ENCODE results near the gene PBOV1. TPM values are rescaled to one million over a fixed set of nuclear protein-coding genes. Genes with fewer than 3 reads are reported as not detected.
"Not testable (repeated sequence)": the region's sequence is repeated elsewhere in the genome, so short reads cannot be mapped to it uniquely, and the experiment has no call there.

PBOV1 gene
- total and polyA plus RNA-seq, 2 experiments from 2014 or later: not detected

GRCh38 chr6:138219398-138219797, 1.1 kb upstream of the PBOV1 start:
- Histone ChIP-seq H3K27me3 (peaks cover 6% of the 10 kb centered on the region), H3K4me3 (no peak overlapping the region), H3K4me1 (ENCODE audit: low read depth) (no peaks in the 10 kb centered on the region), H3K27ac (no peak overlapping the region), H3K9me3 (ENCODE audit: low read depth) (no peaks in the 10 kb centered on the region), H3K36me3 (no peaks in the 10 kb centered on the region)
- no peak for DNase-seq (ENCODE audit: low read depth in 1 of 2, low spot score in 1 of 2)
- TF ChIP-seq CTCF (IDR thresholded peaks at IDR 0.05; ENCODE audit: low read depth, low read length): no peak

GRCh38 chr6:138215093-138215782, 3.1 kb downstream of the PBOV1 start:
- Histone ChIP-seq H3K4me3 (no peak overlapping the region), H3K36me3 (no peaks in the 10 kb centered on the region), H3K4me1 (ENCODE audit: low read depth) (no peaks in the 10 kb centered on the region), H3K9me3 (ENCODE audit: low read depth) (no peaks in the 10 kb centered on the region), H3K27ac (no peak overlapping the region), H3K27me3 (peaks cover 6% of the 10 kb centered on the region)
- DNase-seq (ENCODE audit: low read depth in 1 of 2, low spot score in 1 of 2): no peak
- no peak for TF ChIP-seq CTCF (IDR thresholded peaks at IDR 0.05; ENCODE audit: low read depth, low read length)

- H3K27me3 ChIP-seq; H3K4me1 ChIP-seq (ENCODE audit: low read depth); H3K36me3 ChIP-seq; H3K27ac ChIP-seq; H3K9me3 ChIP-seq (ENCODE audit: low read depth); H3K4me3 ChIP-seq; DNase-seq (ENCODE audit: low read depth in 1 of 2, low spot score in 1 of 2): not testable (repeated sequence)
Observed at GRCh38 chr6:138212530-138212929, 5.8 kb downstream of the PBOV1 start.

GRCh38 chr6:138211601-138212000, 6.7 kb downstream of the PBOV1 start:
- H3K27ac ChIP-seq: no peak overlapping the region
- H3K9me3 ChIP-seq (ENCODE audit: low read depth): no peaks in the 10 kb centered on the region
- H3K27me3 ChIP-seq: peaks cover 6% of the 10 kb centered on the region
- H3K4me3 ChIP-seq: no peak overlapping the region
- no peak for TF ChIP-seq CTCF (IDR thresholded peaks at IDR 0.05; ENCODE audit: low read depth, low read length)
- H3K4me1 ChIP-seq (ENCODE audit: low read depth): no peaks in the 10 kb centered on the region
- DNase-seq (ENCODE audit: low read depth in 1 of 2, low spot score in 1 of 2): no peak
- H3K36me3 ChIP-seq: no peaks in the 10 kb centered on the region

GRCh38 chr6:138211048-138211581, 7.2 kb downstream of the PBOV1 start:
- DNase-seq (ENCODE audit: low read depth in 1 of 2, low spot score in 1 of 2): no peak
- H3K27ac ChIP-seq: no peak overlapping the region
- H3K27me3 ChIP-seq: peaks cover 6% of the 10 kb centered on the region
- H3K4me1 ChIP-seq (ENCODE audit: low read depth): no peaks in the 10 kb centered on the region
- H3K9me3 ChIP-seq (ENCODE audit: low read depth): no peaks in the 10 kb centered on the region
- no peaks in the 10 kb centered on the region for H3K36me3 ChIP-seq
- no peak for TF ChIP-seq CTCF (IDR thresholded peaks at IDR 0.05; ENCODE audit: low read depth, low read length)
- no peak overlapping the region for H3K4me3 ChIP-seq

GRCh38 chr6:138206862-138207261, 11.4 kb downstream of the PBOV1 start:
- DNase-seq (ENCODE audit: low read depth in 1 of 2, low spot score in 1 of 2): no peak
- Histone ChIP-seq H3K27ac (no peak overlapping the region), H3K36me3 (no peaks in the 10 kb centered on the region), H3K27me3 (no peaks in the 10 kb centered on the region), H3K9me3 (ENCODE audit: low read depth) (no peaks in the 10 kb centered on the region), H3K4me3 (no peak overlapping the region), H3K4me1 (ENCODE audit: low read depth) (no peaks in the 10 kb centered on the region)
- no peak for TF ChIP-seq CTCF (IDR thresholded peaks at IDR 0.05; ENCODE audit: low read depth, low read length)

Data from cardiac muscle cell (in vitro differentiated cells and primary cell).